ENCODE results near the gene DNAJC1.
A peak's percentile ranks its signal among the peaks of the same experiment; 100 is the strongest.

The DNAJC1 gene

DNA sequence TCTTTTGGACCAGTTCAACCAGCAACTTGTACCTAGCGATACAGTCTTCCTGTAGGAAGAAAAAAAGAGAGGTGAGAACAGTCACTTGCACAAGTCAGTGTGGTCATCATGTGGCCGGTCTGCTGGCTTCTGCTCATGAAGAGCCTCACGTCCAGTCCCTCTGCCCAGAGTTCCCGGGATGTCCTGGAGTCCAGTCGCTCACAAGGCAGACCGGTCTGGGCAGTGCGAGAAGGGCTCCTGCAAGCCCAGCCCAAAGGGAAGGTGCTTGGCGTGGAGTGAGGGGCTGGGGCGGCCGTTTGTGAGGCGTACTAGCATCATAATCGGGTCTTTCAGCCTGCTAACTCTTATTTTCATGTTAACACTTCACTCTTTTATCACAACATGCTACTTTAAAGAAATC, 246.8 kb downstream of the DNAJC1 start:
- DNase-seq = no peak

DNA sequence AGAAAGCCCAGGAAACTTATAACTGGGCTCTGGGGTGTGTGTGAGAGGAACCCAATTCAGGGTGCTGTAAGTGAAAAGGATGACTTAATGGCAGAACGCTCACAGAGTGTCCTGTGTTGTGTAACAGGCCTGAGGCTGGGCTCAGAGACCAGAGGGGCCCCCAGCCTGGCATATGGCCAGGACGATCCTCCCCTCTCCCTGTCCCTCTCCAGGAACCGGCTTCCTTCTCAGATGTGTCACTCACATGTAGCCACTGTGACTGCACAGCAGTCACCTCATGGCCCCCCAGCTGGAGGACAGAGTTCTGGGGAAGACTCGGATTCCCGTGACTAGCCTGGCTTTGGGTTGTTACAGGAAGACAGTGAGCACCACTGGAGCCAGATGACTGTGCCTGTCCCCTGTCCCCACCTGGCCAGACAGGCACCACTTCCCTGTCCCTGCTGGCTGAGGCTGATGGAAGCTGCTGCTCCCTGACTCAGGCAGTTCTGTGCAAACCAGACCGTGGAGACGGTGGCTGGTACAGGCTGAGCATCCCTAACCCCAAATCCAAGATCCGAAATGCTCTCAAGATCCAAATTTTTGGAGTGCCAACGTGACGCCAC, 249.0 kb downstream of the DNAJC1 start:
- DNase-seq = no peak

DNA sequence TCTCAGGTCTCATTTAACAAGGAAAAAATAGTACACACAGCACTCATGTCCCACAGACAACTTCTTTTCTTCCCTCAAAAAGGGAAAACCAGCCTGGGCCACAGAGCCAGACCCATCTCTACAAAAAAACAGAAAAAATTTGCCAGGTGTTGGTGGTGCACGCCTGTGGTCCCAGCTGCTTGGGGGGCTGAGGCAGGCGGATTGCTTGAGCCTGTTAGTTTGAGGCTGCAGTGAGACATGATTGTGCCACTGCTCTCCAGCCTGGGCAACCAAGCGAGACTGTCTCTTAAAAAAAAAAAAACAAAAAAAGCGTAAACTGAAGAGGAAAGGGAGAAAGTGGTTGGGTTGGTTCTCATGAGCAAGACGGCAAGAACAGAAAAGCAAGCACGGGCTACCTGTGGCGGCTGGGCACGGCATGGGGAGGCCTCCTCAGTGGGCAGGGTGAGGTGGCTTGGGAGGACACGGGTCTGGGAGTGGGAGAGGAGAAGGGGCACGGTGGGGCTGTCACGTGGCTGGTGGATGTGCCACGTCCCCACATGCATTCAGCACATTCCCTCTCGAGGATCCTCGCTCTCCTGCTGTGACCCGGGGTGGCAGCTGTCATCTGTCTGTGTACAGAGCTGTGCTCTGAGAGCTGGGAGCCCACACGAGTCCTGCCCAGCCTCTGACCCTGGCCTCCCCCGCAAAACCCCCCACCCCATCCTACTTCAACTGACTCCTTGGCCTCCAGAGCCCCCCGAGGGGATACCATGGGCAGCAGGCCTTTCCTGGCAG, 249.8 kb downstream of the DNAJC1 start:
- no peak for DNase-seq

DNA sequence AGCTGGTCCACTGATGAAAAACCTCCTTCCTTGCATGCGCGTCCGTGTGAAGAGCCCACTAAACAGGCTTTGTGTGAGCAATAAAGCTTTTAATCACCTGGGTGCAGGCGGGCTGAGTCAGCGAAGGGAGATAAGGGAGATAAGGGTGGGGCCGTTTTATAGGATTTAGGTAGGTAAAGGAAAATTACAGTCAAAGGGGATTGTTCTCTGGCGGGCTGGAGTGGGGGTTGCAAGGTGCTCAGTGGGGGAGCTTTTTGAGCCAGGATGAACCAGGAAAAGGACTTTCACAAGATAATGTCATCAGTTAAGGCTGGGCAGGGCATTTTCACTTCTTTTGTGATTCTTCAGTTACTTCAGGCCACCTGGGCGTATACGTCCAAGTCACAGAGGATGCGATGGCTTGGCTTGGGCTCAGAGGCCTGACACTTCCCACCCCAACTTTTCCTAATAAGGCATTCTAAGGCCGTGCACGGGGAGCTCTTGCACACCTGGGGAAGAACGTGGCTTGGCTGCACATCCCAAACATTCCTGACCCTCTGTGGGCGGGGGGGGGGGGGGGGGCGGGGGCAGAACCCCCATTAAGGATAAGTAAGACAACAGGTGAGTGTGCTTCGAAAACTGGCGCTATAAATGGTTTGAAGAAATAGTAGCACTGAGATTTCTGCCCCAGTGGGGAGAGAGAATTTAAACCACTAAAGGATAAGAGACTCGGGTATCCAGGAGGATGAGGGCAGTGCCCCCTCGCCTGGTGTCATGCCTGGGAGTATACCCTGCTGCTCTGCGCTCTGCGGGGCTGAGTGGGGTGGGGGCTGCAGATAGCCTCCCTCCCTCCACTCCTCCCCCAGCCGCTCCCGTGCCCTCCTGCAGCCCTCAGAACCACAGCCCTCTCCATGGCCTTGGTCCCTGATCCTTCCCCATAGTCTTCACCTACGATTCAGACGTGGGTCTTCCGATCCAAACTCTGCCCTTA, 251.9 kb downstream of the DNAJC1 start:
- no peak for DNase-seq

DNA sequence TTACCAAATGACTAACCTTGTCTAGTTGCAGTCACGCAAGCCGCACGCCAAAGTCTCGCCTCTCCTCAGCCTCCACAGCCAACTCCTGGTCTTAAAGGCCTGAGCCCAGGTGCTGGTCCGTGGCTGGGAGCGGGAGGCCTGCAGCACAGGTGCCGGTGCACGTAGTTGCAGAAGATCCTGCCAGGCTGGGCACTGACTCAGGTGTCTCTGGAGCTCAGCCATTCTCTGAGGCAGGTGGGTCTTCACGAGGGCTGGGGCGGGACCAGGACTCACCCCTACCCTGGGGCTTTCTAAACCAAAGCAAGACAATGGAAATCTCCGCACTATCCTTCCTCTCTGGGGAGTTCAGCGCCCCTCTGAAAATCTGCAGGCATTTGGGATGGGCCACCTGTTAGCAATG, 253.1 kb downstream of the DNAJC1 start:
- no peak for DNase-seq

GRCh38 chr10:21749788-21750187, 253.7 kb downstream of the DNAJC1 start:
- DNase-seq = no peak

DNA sequence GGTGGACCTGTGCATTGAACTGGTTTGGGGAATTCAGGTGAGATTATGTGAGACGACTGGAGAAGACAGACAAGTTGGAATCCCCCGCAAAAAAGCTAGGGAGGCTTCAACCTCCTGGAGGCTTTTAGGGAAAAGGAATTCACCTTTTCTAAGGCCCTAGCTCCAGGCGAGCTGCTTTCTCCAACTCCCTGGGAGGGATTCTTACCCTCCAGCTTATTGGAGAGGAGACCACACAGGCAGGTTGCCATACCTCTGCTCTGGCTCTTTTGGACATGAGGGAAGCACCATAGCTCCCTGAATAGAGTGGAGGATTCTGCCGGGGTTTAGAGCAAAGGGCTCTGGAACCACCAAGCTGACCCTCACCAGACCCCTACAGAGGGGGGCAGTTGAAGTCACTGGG, 255.7 kb downstream of the DNAJC1 start:
- DNase-seq = no peak

- no peak for DNase-seq
Measured at GRCh38 chr10:21746118-21746517, 257.4 kb downstream of the DNAJC1 start.

- no peak for DNase-seq
Measured at GRCh38 chr10:21744223-21744622, 259.3 kb downstream of the DNAJC1 start.

DNA sequence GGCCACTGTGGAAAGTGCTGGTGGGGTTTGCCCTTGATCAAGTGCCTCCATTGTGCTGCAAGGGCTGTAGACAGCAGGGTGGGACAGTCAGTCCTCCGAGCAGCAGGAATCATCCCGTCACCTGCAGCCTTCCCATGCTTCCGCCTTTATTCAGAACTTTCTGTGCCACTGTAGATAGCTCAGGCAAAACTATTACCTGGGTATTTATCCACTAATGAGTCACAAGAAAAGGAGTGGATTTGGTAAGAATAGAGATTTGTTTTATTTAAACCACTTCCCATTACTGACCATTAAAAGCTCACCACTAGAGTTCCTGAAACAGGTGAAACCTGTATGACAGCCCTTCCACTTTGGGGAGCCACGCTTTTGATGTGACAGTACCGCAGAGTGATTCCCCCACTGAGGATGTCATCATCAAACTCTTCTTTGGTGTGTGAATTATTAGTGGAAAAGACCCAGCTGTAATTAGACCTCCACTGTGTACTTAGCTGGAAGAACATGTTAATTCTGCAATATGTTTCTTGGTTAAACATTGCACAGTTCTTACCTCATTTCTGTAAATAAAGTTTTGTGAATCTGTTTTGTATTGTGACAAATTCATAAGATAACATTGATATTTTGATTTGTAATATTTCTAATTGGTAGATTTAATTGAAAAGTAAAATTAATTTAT, 260.7 kb downstream of the DNAJC1 start:
- no peak for DNase-seq

DNA sequence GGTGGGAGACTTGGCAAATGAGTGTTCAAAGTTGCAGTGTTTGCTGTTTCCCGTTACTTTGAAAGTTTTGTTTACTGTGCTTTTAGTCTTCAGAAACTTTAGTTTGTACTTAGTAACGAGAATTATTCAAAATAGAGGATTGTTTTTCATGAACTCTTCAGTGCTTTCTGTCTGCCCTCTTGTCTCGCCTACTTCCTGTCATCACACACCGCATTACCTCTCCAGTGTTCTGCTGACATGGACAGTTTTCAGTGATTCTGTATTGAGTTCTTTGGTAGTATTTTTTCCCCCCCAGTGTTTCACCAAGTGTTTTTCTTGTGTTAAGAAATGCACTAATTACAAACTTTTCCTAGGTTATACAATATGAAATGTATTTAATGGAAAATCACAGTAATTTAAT, 262.5 kb downstream of the DNAJC1 start:
- no peak for DNase-seq

- no peak for DNase-seq
Measured at GRCh38 chr10:21737106-21737505, 266.4 kb downstream of the DNAJC1 start.

GRCh38 chr10:21733710-21734109, 269.8 kb downstream of the DNAJC1 start:
- DNase-seq = no peak

DNA sequence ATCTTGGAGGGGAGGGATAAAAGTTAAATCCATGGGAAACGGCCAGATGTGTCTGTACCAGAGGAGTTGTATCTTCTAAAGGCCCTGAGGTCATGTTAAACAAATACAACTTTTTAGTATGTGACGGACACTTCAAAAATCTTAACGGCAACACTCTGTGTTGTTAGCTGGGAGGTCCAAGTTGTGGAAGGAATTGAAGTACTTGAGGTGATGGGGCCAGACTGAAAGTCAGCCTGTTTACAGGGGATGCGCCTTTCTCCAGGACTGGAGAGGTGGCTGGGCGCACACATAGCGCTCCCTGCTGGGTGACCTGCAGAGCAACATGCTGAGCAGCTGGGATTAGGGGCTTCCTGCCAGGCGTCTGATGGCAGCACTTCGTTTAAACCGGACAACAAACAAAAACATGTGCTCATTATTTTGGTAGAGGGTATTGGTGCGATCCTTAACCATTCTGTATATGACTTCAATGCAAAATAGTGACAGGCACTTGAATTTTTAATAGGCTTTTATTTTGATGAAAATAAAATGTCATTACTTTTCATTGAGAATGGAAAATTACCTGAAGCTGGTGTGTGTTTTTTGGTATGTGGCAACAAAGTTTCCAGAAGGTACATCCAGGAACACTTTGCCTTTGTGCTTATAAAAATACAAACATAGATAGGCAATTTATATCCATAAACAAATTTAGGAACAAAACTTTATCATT, 271.3 kb downstream of the DNAJC1 start:
- DNase-seq = peak; percentile 20

GRCh38 chr10:21728618-21729017, 274.9 kb downstream of the DNAJC1 start:
- DNase-seq = no peak

DNA sequence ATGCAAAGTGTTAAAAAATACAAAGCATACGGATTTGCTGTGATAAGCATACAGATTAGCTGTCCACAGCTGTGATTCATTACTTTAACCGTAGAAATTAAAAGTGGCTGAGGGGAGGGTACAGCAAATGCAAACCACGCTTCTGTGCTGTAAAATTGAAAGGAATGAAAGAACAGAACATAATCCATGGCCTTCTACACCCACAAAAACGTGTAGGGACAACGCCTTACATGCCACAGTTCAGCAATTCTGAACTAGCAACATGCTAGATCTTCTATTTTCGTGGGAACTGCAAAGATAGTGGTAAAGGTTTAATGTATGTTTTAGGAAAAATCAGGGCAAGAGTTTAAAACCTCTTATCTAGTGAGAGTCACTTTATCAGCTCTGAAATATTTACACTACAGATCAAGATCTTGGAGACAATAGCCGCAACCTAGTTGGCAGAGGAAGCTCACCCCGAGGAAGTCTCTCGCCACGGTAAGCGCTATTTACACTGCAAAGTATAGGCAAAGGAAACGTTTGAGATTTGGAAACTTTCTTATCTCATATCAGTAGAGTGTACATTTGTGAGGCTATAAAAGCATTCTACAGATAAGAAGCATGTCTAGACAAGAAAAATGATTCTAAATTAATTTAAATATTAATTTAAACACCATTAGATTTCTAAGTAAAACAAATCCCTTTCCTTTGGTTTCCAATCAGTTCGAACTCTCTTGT, 275.9 kb downstream of the DNAJC1 start:
- DNase-seq = no peak

GRCh38 chr10:21726601-21727225, 276.8 kb downstream of the DNAJC1 start:
- no peak for DNase-seq

DNA sequence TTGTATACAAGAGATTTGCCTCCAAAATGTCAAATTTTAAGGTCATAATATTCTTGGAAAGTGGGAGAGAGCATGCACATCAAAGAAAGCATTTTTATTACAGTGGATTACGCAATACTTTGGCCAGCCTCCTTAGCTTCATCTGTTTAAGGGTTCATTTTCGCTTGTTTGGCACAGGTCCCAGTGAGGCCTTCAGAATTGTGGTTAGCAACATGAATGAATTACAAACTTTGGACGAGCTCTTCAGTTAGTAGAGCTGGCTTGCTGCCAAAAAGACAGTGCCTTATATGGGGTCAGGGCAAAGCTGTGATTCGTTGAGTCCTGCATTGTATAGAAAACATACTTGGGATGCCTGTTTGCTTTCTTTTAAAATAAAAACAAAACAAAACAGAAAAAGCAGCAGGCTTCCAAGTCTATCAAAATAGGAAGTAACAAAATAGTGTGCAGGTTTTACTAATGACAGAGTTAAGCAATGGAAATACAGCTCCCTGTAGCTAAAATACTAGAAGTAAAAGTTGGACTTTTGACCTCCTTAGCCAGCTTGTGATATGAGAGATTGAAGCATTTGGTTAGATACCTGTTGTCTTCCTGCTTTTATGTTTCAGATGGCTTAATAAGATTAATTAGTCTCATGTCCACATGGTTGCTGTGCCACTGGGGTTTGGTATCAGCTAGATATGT, 278.7 kb downstream of the DNAJC1 start:
- peak; percentile 83 for DNase-seq

GRCh38 chr10:21724020-21724589, 279.4 kb downstream of the DNAJC1 start:
- no peak for DNase-seq

- no peak for DNase-seq
Measured at GRCh38 chr10:21722209-21722608, 281.3 kb downstream of the DNAJC1 start.
